ENCODE data around the gene TAF11L12. TPM values are rescaled to one million over a fixed set of nuclear protein-coding genes. Genes with fewer than 3 reads are reported as not detected.
"Not testable (repeated sequence)": the region's sequence is repeated elsewhere in the genome, so short reads cannot be mapped to it uniquely, and the experiment has no call there.

TAF11L12 gene
- not detected in 2 replicates for total RNA-seq

- DNase-seq (ENCODE audit: low read depth in 2 of 2): not testable (repeated sequence)
Observed at GRCh38 chr5:17610092-17610491, at the start of gene TAF11L12. TAF11L12 (plus strand) TSS chr5:17610392.

- DNase-seq (ENCODE audit: low read depth in 2 of 2): not testable (repeated sequence)
Observed at GRCh38 chr5:17585658-17586057, 24.5 kb upstream of the TAF11L12 start, which contains the start of gene TAF11L7. TAF11L7 (minus strand) TSS chr5:17585758.

DNA sequence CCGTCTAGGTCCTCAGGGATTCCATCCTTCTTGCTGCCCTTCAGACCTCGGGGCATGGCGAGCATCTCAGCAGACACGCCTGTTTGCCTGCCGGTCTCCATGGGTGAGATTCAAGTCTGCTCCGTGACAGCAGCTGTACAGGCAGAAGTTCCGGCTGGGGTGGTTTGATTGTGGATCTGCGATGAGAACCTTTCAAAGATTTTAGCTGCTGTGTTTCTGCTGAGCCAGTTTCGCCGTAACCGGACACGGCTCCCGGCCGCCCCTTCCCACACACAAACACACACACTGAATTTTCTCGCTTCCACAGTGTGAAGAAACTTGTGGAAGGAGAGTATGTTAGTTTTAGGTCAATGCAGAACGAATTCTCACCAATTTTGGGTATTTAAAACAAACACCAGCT, 19.3 kb upstream of the TAF11L12 start, which contains the start of gene TAF11L8:
TSS of gene TAF11L8 (minus strand) at position 101 of the 400 bp plus-strand sequence.
- not testable (repeated sequence) for DNase-seq (ENCODE audit: low read depth in 2 of 2)

GRCh38 chr5:17594255-17594654, 15.9 kb upstream of the TAF11L12 start, which contains the start of gene TAF11L9:
TAF11L9 (minus strand) TSS chr5:17594394.
- not testable (repeated sequence) for DNase-seq (ENCODE audit: low read depth in 2 of 2)

- DNase-seq (ENCODE audit: low read depth in 2 of 2): not testable (repeated sequence)
Observed at GRCh38 chr5:17597728-17598127, 12.5 kb upstream of the TAF11L12 start, which contains the start of gene TAF11L10. TAF11L10 (minus strand) TSS chr5:17597828.

- not testable (repeated sequence) for DNase-seq (ENCODE audit: low read depth in 2 of 2)
Observed at GRCh38 chr5:17603880-17604279, 6.3 kb upstream of the TAF11L12 start, which contains the start of gene TAF11L11. TAF11L11 (plus strand) TSS chr5:17604183.

- no peak for DNase-seq (ENCODE audit: low read depth in 2 of 2)
Observed at GRCh38 chr5:17604951-17605350, 5.2 kb upstream of the TAF11L12 start.

- DNase-seq (ENCODE audit: low read depth in 2 of 2): not testable (repeated sequence)
Observed at GRCh38 chr5:17607461-17607860, 2.7 kb upstream of the TAF11L12 start.

DNA sequence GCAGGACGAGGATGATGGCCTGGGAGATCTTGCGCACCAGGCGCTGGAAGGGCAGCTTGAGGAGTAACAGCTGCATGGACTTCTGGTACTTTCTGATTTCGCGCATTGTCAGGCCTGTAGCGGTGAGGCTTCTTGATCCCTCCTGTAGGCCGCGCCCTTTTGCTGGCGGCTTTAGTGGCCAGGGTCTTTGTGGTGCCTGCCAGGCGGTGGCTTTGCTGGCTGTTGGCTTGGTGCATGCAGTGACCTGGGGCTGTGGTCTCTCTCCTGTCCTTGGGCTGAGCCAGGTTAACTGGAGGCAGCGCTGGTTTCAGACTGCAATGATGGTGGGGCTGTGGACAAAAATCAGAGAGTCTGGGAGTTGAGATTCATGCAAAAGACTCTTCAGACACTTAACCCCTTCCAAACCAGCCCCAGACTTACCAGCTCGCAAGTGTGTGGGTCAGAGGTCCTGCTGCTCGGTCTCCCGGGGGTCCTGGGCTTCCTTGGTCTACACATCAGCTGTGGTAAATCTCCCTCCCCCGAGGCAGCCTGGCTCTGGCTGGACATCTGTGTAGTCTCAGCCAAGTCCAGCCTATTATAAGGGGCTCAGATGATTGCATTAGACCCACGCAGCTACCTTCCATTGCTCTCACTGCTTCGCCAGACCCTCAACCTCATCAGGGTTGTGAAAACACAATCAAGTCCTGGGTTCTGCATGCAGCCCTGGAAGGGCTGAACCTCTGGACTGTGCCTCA, 4.8 kb downstream of the TAF11L12 start:
- no peak for DNase-seq (ENCODE audit: low read depth in 2 of 2)

- DNase-seq (ENCODE audit: low read depth in 2 of 2): no peak
Observed at GRCh38 chr5:17619354-17619753, 9.2 kb downstream of the TAF11L12 start.

DNA sequence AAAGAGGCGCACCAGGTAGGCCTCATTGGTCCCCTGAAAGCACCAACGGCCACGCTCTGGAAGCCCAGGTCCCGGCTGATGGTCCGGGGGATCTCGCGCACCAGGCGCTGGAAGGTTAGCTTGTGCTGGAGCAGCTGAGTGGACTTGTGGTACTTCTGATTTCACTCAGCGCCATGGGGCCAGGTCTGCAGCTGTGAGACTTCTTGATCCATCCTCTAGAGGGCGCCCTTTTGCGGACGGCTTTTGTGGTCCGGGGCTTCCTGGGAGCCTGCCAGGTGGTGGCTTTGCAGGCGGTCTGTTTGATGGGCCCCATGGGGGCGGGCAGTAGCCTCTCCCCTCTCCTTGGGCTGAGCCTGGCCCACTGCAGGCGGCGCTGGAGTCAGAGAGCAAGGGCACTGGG, 10.4 kb downstream of the TAF11L12 start:
- DNase-seq (ENCODE audit: low read depth in 2 of 2): no peak

- no peak for DNase-seq (ENCODE audit: low read depth in 2 of 2)
Observed at GRCh38 chr5:17625686-17626085, 15.5 kb downstream of the TAF11L12 start.

DNA sequence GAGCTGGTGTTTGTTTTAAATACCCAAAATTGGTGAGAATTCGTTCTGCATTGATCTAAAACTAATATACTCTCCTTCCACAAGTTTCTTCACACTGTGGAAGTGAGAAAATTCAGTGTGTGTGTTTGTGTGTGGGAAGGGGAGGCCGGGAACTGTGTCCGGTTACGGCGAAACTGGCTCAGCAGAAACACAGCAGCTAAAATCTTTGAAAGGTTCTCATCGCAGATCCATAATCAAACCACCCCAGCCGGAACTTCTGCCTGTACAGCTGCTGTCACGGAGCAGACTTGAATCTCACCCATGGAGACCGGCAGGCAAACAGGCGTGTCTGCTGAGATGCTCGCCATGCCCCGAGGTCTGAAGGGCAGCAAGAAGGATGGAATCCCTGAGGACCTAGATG, 21.6 kb downstream of the TAF11L12 start, which contains the start of gene TAF11L13:
TSS of gene TAF11L13 (plus strand) at position 301 of the 400 bp plus-strand sequence.
- DNase-seq (ENCODE audit: low read depth in 2 of 2): not testable (repeated sequence)

- no peak for DNase-seq (ENCODE audit: low read depth in 2 of 2)
Observed at GRCh38 chr5:17634160-17634559, 24.0 kb downstream of the TAF11L12 start, which contains the start of gene TAF11L14. TAF11L14 (plus strand) TSS chr5:17634460.

DNA sequence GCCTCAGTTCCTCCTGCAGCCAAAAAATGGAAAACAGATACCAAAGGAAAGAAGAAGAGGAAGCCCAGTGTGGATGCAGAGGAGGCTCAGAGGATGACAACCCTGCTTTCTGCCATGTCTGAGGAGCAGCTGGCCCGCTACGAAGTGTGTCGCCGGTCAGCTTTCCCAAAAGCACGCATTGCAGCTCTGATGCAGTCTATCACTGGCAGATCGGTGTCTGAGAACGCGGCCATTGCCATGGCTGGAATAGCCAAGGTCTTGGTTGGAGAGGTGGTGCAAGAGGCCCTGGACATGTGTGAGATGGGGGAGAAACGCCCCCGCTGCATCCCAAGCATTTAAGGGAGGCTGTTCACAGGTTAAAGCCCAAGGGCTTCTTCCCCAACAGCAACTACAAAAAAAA, 39.0 kb downstream of the TAF11L12 start:
- DNase-seq (ENCODE audit: low read depth in 2 of 2): not testable (repeated sequence)

GRCh38 chr5:17655201-17655759, 45.1 kb downstream of the TAF11L12 start:
- not testable (repeated sequence) for DNase-seq (ENCODE audit: low read depth in 2 of 2)

- no peak for DNase-seq (ENCODE audit: low read depth in 2 of 2)
Observed at GRCh38 chr5:17655921-17656320, 45.7 kb downstream of the TAF11L12 start.

Other genes starting within 250 kb of the TAF11L12 start
- gene TAF11L2, start 112.2 kb upstream of the TAF11L12 start, total RNA-seq: not detected in 2 replicates
- gene TAF11L3, start 92.0 kb upstream of the TAF11L12 start, total RNA-seq: not detected in 2 replicates
- gene TAF11L4, start 88.6 kb upstream of the TAF11L12 start, total RNA-seq: not detected in 2 replicates
- not detected in 2 replicates for gene TAF11L5, start 85.2 kb upstream of the TAF11L12 start, total RNA-seq
- not detected in 2 replicates for gene TAF11L6, start 81.7 kb upstream of the TAF11L12 start, total RNA-seq
- not detected in 2 replicates for gene TAF11L7, start 24.6 kb upstream of the TAF11L12 start, total RNA-seq
- gene TAF11L8, start 19.4 kb upstream of the TAF11L12 start, total RNA-seq: not detected in 2 replicates
- gene TAF11L9, start 16.0 kb upstream of the TAF11L12 start, total RNA-seq: not detected in 2 replicates
- gene TAF11L10, start 12.6 kb upstream of the TAF11L12 start, total RNA-seq: not detected in 2 replicates
- not detected in 2 replicates for gene TAF11L11, start 6.2 kb upstream of the TAF11L12 start, total RNA-seq
- gene TAF11L13, start 21.7 kb downstream of the TAF11L12 start, total RNA-seq: not detected in 2 replicates
- gene TAF11L14, start 24.1 kb downstream of the TAF11L12 start, total RNA-seq: not detected in 2 replicates